NCI-H345 (cell line): ENCODE results near the gene ZDHHC17.
"Not testable (repeated sequence)": the region's sequence is repeated elsewhere in the genome, so short reads cannot be mapped to it uniquely, and the experiment has no call there.

Source experiments
- DNase-seq: peaks from one replicate; lab custom pipeline; 2025; lab: John Stamatoyannopoulos, UW

ZDHHC17 gene, protein sequence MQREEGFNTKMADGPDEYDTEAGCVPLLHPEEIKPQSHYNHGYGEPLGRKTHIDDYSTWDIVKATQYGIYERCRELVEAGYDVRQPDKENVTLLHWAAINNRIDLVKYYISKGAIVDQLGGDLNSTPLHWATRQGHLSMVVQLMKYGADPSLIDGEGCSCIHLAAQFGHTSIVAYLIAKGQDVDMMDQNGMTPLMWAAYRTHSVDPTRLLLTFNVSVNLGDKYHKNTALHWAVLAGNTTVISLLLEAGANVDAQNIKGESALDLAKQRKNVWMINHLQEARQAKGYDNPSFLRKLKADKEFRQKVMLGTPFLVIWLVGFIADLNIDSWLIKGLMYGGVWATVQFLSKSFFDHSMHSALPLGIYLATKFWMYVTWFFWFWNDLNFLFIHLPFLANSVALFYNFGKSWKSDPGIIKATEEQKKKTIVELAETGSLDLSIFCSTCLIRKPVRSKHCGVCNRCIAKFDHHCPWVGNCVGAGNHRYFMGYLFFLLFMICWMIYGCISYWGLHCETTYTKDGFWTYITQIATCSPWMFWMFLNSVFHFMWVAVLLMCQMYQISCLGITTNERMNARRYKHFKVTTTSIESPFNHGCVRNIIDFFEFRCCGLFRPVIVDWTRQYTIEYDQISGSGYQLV

GRCh38 chr12:76763746-76764675 is at the start of gene ZDHHC17:
Gene ZDHHC17 (plus strand): TSS chr12:76764115. CDS start chr12:76764237, 122 bp downstream.
- peak; percentile 94 for DNase-seq

DNA sequence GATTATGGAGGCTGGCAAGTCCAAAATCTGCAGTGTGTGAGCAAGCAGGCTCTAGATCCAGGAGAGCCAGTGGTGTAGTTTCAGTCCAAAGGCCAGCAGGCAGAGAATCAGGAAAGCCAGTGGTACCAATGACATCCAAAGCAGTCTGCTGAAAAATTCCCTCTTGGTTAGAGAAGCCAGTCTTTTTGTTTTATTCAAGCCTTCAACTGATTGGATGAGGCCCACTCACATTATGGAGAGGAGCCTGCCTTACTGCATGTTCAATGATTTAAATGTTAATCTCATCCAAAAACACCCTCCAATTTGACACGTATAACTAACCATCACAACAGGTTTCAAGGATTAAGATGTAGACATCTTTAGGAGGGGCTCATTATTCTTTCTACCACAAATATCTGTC is 49.5 kb upstream of the ZDHHC17 start:
- no peak for DNase-seq

- DNase-seq: no peak
Measured at GRCh38 chr12:76714861-76715260, 49.1 kb upstream of the ZDHHC17 start.

DNA sequence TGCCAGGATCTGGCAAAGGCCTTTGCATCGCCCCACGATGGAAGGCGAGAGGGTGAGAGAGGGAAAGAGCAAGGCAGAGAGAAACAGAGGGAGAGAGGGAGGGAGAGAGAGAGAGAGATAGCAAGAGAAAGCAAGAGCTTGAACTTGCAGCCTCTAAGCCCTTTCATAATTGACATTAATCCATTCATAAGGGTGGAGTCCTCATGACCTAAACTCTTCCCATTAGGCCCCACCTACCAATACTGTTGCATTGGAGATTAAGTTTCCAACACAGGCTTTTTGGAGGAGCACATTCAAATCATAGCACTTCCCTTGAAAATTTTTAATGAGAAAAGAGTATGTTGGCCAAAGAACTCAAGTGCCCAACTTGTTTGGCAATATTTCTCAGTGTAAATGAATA is 48.6 kb upstream of the ZDHHC17 start:
- DNase-seq: no peak

GRCh38 chr12:76717314-76717713 is 46.6 kb upstream of the ZDHHC17 start:
- no peak for DNase-seq

DNA sequence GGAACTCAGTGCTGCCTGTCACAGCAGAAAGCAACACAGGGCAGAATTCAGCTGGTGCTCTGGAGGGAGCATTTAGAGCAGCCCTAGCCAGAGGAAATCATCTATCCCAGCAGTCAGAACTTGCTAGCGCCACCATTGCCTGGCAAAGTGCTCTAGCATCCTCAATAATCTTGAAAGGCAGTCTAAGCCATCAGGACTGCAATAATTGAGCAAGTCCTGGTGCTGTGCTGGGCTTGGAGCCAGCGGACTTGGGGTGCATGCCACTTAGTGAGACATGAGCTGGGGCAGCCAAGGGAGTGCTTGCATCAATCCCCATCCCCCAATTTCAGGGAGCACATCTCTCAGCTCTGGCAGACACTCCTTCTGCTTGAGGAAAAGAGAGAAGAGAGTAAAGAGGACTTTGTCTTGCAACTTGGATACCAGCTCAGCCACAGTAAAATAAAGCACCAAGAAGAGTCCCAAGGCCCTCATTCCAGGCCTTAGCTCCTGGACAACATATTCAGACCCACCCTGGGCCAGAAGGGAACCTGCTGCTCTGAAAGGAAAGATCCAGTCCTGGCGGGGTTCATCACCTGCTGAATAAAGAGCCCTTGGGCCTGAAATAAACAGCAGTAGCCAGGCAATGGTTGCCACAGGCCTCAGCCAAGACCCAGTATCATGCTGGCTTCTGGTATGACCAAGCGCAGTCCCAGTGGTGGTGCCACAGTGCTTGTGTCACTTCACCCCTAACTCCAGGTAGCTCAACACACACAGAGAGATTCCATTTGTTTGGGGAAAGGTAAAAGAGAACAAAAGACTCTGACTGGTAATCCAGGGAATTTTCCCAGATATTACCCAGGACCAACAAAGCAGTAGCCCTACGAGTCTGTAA is 44.5 kb upstream of the ZDHHC17 start:
- no peak for DNase-seq

GRCh38 chr12:76720068-76720467 is 43.8 kb upstream of the ZDHHC17 start:
- no peak for DNase-seq

GRCh38 chr12:76726626-76727025 is 37.3 kb upstream of the ZDHHC17 start:
- DNase-seq: no peak

DNA sequence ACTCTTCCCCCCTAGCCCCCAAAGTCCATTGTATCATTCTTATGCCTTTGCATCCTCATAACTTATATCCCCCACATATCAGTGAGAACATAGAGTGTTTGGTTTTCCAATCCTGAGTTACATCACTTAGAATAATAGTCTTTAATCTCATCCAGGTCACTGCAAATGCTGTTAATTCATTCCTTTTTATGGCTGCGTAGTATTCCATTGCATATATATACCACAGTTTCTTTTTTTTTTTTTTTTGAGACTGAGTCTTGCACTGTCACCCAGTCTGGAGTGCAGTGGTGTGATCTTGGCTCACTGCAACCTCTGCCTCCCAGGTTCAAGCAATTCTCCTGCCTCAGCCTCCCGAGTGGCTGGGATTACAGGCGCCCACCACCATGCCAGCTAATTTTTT is 31.7 kb upstream of the ZDHHC17 start:
- DNase-seq: not testable (repeated sequence)

GRCh38 chr12:76737689-76738088 is 26.2 kb upstream of the ZDHHC17 start:
- DNase-seq: not testable (repeated sequence)

DNA sequence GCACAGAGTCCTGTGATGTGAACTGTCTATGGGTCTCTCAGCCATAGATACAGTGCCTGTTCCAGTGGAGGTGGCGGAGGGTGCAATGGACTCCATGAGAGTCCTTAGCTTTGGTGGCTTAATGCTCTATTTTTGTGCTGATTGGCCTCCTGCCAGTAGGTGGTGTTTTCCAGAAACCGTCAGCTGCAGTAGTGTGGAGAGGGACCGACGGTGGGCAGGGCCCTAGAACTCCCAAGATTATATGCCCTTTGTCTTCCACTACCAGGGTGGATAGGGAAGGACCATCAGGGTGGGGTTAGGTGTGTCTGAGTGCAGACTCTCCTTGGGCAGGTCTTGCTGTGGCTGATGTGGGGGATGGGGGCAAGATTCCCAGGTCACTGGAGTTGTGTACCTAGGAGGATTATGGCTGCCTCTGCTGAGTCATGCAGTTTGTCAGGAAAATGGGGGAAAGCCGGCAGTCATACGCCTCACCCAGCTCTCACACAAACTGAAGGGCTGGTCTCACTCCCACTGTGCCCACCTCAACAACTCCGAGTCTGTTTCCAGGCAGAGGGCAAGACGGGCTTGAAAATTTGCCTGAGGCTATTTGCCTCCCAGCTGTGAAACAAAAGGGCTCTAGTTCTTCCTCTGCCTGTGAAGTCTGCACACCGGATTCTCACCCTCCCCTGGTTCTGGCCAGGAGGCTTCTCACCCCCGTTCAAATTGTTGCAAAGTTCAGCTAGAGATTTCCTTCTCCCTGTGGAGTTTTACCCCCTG is 24.9 kb upstream of the ZDHHC17 start:
- peak; percentile 3 for DNase-seq

DNA sequence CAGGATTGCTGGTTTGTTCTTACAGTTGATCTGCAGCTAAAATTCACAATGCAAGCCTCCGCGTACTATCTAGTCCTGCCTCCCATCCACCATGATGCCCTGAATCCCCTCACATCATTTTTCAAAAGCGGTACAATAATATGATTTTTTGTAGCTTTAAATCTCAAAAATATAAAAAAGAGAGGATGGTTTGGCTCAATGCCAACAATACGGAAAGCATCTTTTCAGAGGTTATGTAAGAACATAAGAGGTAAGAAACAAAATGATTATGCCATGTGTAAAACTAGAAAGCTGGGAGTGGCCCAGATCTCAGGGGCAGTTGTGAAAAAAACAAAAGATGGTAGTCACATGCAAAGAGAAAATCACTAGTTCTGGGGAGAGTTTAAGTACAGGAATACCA is 24.0 kb upstream of the ZDHHC17 start:
- DNase-seq: no peak

GRCh38 chr12:76740501-76740900 is 23.4 kb upstream of the ZDHHC17 start:
- DNase-seq: no peak

- no peak for DNase-seq
Measured at GRCh38 chr12:76745343-76745742, 18.6 kb upstream of the ZDHHC17 start.

- no peak for DNase-seq
Measured at GRCh38 chr12:76746516-76746915, 17.4 kb upstream of the ZDHHC17 start.

- no peak for DNase-seq
Measured at GRCh38 chr12:76747245-76747644, 16.7 kb upstream of the ZDHHC17 start.

GRCh38 chr12:76755829-76756379 is 8.0 kb upstream of the ZDHHC17 start:
- DNase-seq: no peak

GRCh38 chr12:76757694-76758093 is 6.2 kb upstream of the ZDHHC17 start:
- no peak for DNase-seq

DNA sequence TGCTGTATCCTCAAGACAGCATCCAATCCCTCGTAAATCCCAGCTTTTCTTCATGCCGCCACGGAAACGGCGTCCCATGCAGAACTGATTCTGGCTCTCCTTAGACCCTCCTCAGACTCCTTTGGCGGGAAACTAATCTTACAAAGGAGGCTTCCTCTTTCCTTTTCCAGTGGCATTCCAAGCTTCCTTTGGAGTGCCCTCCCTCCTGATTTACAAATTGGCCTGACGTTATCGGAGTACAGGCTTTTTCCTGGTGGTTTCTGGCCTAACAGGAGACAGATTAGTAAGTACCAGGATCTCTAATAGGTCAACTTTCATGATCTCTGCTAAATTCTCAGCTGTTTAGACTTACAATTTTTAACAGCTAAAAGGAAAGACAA is 1.3 kb upstream of the ZDHHC17 start:
- DNase-seq: no peak

- DNase-seq: peak; percentile 8
Measured at GRCh38 chr12:76764856-76765255, 941 bp downstream of the ZDHHC17 start.
